Right cardiac atrium (tissue), 5 donors: ENCODE measurements around the gene NOTO. TPM values are rescaled to one million over a fixed set of nuclear protein-coding genes. Genes with fewer than 3 reads are reported as not detected.
A peak's percentile ranks its signal among the peaks of the same experiment; 100 is the strongest.

Experiments
- ATAC-seq, 2 donors: fragments of 200-7000 bp; cut with Tn5 transposase; one replicate each; pipeline versions ENCODE4 v1.8.0 to v1.9.1; 2020; ENCODE audit warnings: moderate library complexity in 2 of 2, mild to moderate bottlenecking in 1 of 2
- DNase-seq, 3 donors: peaks; one replicate each; pipeline ENCODE4 v3.0.0-alpha.2; 2020
- H3K27ac ChIP-seq: one replicate; pipeline ENCODE4 v1.5.1; 2013; ENCODE audit warnings: mild to moderate bottlenecking, low read length, control low read depth, moderate library complexity
- H3K27me3 ChIP-seq: one replicate; pipeline ENCODE4 v1.6.1; 2013; ENCODE audit not compliant: control insufficient read depth, insufficient read depth
- H3K4me1 ChIP-seq: one replicate; pipeline ENCODE4 v1.6.1; 2013; ENCODE audit warnings: low read length; ENCODE audit not compliant: control insufficient read depth, insufficient read depth
- H3K4me3 ChIP-seq: one replicate; pipeline ENCODE4 v1.5.1; 2013; ENCODE audit warnings: low read length, control low read depth
- H3K9me3 ChIP-seq: one replicate; pipeline ENCODE4 v1.6.1; 2013; ENCODE audit warnings: low read length; ENCODE audit not compliant: control insufficient read depth
- WGBS: extraction: QIAGEN DNeasy Blood & Tissue Kit; methylation state at CpG from one replicate; pipeline ENCODE4 v1.1.7; 2013; 5-methylcytosine and 5-hydroxymethylcytosine counted together
- intact Hi-C, 4 donors: fragments of 100-400 bp; cut with DNase I; formaldehyde crosslinking; loops; one replicate each; pipeline versions ENCODE4 v1.11.0 to v1.14.0; 2022 to 2023
- polyA plus RNA-seq: library from polyadenylated mRNA; stranded (reverse); fragments of 200-250 nt; gene quantifications from one replicate; pipeline ENCODE4 v1.2.3, GENCODE V29; 2013
- total RNA-seq, 4 donors: library from RNA; stranded (reverse); fragmentation: NEBNext Ultra II Directional; extraction: Animal tissue kit (Norgen Biotek cat#: 25700); gene quantifications; one replicate each; pipeline ENCODE4 v1.2.1, GENCODE V29; 2021
- donor health status: healthy with polysubstance abuse.
- donor health status: DM: no; HTN: yes; CAD: no.
- donor health status: DM: no; HTN: no; CAD: no.
- donor health status: DM: no; HTN: yes; CAD: no; lungs with severe emphysema.
- donor health status: DM: yes; HTN: yes; CAD: no.

The NOTO gene
- total and polyA plus RNA-seq, 5 donors, result not detected

DNA sequence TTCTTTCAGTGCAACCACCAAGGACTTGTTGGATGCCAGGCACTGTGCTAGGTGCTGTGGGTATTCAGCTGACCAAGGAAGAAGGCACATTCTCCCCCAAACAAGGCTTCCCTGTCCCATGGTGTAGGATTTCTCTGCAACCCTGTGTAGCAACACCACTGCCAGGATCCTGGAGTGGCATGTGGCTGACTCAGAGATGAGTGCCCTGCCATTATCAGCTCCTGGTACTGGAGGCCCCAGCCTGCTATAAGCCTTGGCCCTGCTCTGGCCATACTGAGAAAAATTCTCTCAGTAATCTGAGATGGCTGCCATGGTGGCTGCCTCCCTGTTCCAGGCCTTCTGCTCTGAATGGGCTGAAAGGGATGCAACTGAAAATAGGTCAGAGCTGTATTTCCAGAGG is 15.9 kb downstream of the NOTO start:
- intact Hi-C loops, result no loop called here
- no peaks in the 10 kb centered on the region for H3K27me3 ChIP-seq
- H3K4me3 ChIP-seq, result no peak overlapping the region
- DNase-seq (no peak), ATAC-seq (no peak)
- H3K27ac ChIP-seq, result peak overlapping the region; percentile 49
- no peaks in the 10 kb centered on the region for H3K4me1 ChIP-seq
- H3K9me3 ChIP-seq, result no peaks in the 10 kb centered on the region

DNA sequence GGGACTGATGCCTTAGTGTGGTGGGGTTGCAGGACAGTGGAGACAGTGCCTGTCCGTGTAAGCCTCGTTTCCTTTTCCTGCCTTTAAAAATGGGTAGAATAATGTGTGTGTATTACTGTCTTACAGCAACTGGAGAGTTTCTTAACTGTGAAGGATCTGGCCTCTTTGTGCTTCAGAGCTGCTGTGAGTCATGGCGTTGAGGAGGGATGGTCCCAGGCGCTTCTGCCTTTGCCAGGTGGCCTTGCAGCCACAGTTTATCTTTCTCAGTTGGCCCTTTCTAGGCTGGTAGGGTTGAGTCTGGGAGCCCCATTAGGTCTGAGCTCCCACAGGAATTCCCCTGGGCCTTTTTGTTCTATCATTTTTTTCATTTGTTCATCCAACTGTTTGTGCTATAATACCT is 21.4 kb downstream of the NOTO start:
- Histone ChIP-seq H3K9me3 (no peaks in the 10 kb centered on the region), H3K27me3 (no peaks in the 10 kb centered on the region), H3K4me3 (no peak overlapping the region), H3K27ac (no peak overlapping the region), H3K4me1 (no peaks in the 10 kb centered on the region)
- no peak for DNase-seq
- ATAC-seq, result no peak
- 84% methylated on average over 4 of the region's 4 CpGs for WGBS
- intact Hi-C loops, result no loop called here

GRCh38 chr2:73225513-73226360 is 23.4 kb downstream of the NOTO start:
- H3K4me1 ChIP-seq, result no peaks in the 10 kb centered on the region
- no peak overlapping the region for H3K27ac ChIP-seq
- DNase-seq, result peak in 2 of 3 donors; percentile 60 to 66
- H3K9me3 ChIP-seq, result no peaks in the 10 kb centered on the region
- intact Hi-C loops, result no loop called here
- no peak overlapping the region for H3K4me3 ChIP-seq
- H3K27me3 ChIP-seq, result no peaks in the 10 kb centered on the region
- peak; percentile 16 to 39 for ATAC-seq
- WGBS, result 70% methylated on average over 9 of the region's 9 CpGs

- intact Hi-C loops, result no loop called here
- 87% methylated on average over 3 of the region's 3 CpGs for whole genome bisulfite sequencing
- ATAC-seq, result no peak
- Histone ChIP-seq H3K27me3 (no peaks in the 10 kb centered on the region), H3K27ac (no peak overlapping the region), H3K4me3 (no peak overlapping the region), H3K4me1 (no peaks in the 10 kb centered on the region), H3K9me3 (no peaks in the 10 kb centered on the region)
- DNase-seq, result no peak
Observed at GRCh38 chr2:73227086-73227485, 24.7 kb downstream of the NOTO start.

GRCh38 chr2:73228631-73229030 is 26.3 kb downstream of the NOTO start:
- H3K9me3 ChIP-seq, result no peaks in the 10 kb centered on the region
- intact Hi-C loops, result no loop called here
- 68% methylated on average over 14 of the region's 14 CpGs for WGBS
- no peaks in the 10 kb centered on the region for H3K4me1 ChIP-seq
- H3K27me3 ChIP-seq, result no peaks in the 10 kb centered on the region
- no peak overlapping the region for H3K4me3 ChIP-seq
- DNase-seq (no peak), ATAC-seq (no peak)
- H3K27ac ChIP-seq, result no peak overlapping the region

DNA sequence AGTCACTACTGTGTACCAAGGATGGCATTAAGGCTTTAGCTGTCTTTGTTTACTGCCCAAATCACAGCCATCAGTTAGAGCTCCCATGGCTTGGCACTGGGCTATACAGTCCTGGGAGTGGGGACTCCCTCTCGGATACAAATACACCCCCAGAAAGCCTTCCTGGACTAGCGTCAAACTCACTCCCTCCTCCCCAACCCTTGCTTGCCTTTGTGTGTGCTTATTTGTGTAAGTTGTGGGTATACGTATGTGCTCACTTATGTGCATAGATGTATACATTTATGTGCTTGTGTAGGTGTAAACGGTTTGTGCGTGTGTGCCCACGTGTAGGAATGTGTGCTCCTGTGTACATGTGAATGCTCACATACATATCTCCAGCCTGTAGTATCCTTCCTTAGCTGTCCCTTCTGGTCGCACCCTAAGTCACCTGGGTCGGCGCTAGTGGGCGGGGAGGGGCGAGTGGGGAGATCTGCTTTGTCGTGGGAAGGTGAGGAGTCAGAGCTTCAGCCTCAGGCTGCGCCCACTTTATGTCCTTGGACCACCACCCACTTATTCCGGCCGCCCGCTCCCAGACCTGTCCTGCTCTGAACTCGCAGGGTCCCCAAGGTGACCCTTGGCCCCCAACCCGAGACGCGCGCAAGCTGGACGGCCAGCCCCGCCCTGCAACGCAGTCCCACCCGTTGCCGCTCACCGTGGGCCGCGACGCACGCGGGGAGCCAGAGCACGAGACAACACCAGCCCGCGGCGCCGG is 30.2 kb downstream of the NOTO start:
- WGBS, result under 1% methylated on average over 37 of the region's 37 CpGs
- ATAC-seq (no peak), DNase-seq (no peak)
- Histone ChIP-seq H3K4me3 (peak overlapping the region; percentile 75), H3K27me3 (no peaks in the 10 kb centered on the region), H3K9me3 (no peaks in the 10 kb centered on the region), H3K27ac (peak overlapping the region; percentile 69), H3K4me1 (peaks cover 3% of the 10 kb centered on the region)
- intact Hi-C loops, result no loop called here

DNA sequence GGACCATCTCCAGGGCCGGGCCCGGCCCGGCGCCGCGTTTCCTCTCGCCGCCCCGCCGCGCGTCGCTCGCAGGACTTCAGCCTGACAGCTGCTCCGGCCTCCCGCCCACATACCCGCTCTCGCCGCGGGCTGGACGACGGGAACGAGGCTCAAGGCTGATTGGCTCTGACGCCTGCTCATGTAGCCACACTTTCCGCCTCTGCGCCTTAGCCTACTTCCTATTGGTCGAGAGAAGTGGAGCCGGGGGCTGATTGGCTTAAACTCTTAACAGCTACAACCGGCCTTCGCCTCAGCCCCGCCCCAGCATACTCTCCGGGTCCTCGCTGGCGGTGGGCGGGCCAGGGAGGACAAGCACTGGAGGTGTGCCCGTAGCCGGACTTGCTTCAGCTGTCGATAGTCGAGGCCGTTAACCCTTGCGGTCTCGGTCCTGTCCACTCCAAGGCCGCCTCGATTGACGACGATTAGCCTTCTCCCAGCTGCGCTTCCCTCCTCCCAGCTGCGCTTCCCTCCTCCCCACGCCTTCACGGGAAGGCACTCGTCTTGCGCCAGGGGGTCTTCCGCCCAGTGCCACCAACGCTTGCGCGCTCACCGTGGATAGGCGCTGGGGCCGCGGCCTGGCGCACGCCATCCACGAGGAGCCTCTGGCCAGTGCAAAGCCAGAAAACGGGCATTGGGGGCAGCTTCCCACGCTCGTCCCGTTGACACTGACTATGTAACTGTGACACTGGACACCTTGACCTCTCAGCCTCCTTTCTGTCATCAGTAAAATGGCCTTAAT is 31.0 kb downstream of the NOTO start, which contains the start of gene PRADC1:
TSS of gene PRADC1 (minus strand) at position 86 of the 778 bp plus-strand sequence. CDS start at position 7, 79 bp downstream.
- DNase-seq (peak; percentile 99), ATAC-seq (peak; percentile 96 to 97)
- under 1% methylated on average over 67 of the region's 67 CpGs for WGBS
- peaks cover 3% of the 10 kb centered on the region for H3K4me1 ChIP-seq
- no peaks in the 10 kb centered on the region for H3K9me3 ChIP-seq
- H3K27ac ChIP-seq, result peak within 1 kb of the TSS; percentile 69
- no peaks in the 10 kb centered on the region for H3K27me3 ChIP-seq
- peak within 1 kb of the TSS; percentile 77 for H3K4me3 ChIP-seq
- intact Hi-C loops, result no loop called here

- Histone ChIP-seq H3K4me3 (peak within 1 kb of the TSS; percentile 77), H3K27ac (peak within 1 kb of the TSS; percentile 77), H3K9me3 (no peaks in the 10 kb centered on the region), H3K27me3 (no peaks in the 10 kb centered on the region), H3K4me1 (peaks cover 3% of the 10 kb centered on the region)
- intact Hi-C loops, result no loop called here
- WGBS, result under 1% methylated on average over 69 of the region's 69 CpGs
- ATAC-seq (peak; percentile 91 to 92), DNase-seq (peak; percentile 90 to 94 (median 93))
Observed at GRCh38 chr2:73233932-73234832, 31.8 kb downstream of the NOTO start, which contains the start of gene CCT7. TSS of gene CCT7 (plus strand) at chr2:73234308. CDS start at chr2:73234379, 71 bp downstream.

DNA sequence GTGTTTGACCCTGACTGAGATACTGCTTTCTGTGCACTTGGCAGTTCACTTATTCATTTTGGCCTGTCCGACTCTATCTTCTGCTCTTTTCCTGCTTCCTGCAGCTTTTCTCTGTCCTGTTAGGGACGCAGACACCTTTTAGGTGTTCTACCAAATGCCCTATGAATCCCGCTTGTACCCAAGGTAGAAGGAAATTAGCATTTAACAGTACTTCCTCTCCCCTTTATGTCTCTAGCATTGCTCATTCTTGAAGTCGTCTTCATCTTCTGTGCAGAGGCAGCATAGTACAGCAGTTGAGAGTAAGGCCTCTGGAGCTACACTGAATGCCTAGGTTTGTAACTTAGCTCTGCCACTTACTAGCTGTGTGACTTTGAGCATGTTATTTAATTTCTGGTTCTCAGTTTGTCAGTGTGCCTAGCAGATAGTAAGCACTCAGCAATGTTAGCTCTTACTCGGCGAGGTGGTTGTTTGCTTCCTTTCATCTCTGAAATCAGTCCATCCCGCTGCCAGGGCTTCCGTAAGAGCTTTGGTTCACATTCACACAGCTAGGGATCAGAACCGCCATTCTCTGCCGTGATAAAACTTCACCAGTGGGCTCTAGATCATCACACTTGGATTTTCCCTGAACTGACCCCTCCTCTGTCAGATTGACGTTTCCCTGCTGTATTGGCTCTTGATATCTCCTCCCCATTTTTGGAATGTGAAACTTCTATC is 33.1 kb downstream of the NOTO start:
- H3K4me1 ChIP-seq, result peaks cover 3% of the 10 kb centered on the region
- no peaks in the 10 kb centered on the region for H3K27me3 ChIP-seq
- intact Hi-C loops, result no loop called here
- DNase-seq (no peak), ATAC-seq (no peak)
- no peaks in the 10 kb centered on the region for H3K9me3 ChIP-seq
- no peak overlapping the region for H3K27ac ChIP-seq
- 58% methylated on average over 11 of the region's 11 CpGs for WGBS
- H3K4me3 ChIP-seq, result peak overlapping the region; percentile 77
